Osteoblast (primary cell): Measurements from ENCODE around the gene ACSL3. TPM values are rescaled to one million over a fixed set of nuclear protein-coding genes. Genes with fewer than 3 reads are reported as not detected.

Experiments used
- DNase-seq: peaks from one replicate; pipeline ENCODE4 v3.0.0; 2011; ENCODE audit warnings: low spot score, mixed read lengths; ENCODE audit not compliant: insufficient read length; ENCODE audit errors: missing footprints
- H2AFZ ChIP-seq: 2 replicates; pipeline ENCODE4 v1.6.0; 2011; ENCODE audit warnings: mild to moderate bottlenecking, low read length
- H3K27ac ChIP-seq: 2 replicates; pipeline ENCODE4 v1.5.1; 2011; ENCODE audit warnings: mild to moderate bottlenecking, low read depth, low read length, moderate library complexity
- H3K27me3 ChIP-seq: 2 replicates; pipeline ENCODE4 v1.6.0; 2012; ENCODE audit warnings: mild to moderate bottlenecking, control low read depth, inconsistent platforms, low read length, moderate library complexity; ENCODE audit not compliant: insufficient read depth
- H3K36me3 ChIP-seq: 2 replicates; pipeline ENCODE4 v1.5.1; 2011; ENCODE audit warnings: mild to moderate bottlenecking, low read length, control low read depth, moderate library complexity; ENCODE audit not compliant: insufficient read depth
- H3K4me1 ChIP-seq: 2 replicates; pipeline ENCODE4 v1.5.1; 2011; ENCODE audit warnings: mild to moderate bottlenecking, low read length, control low read depth, moderate library complexity; ENCODE audit not compliant: insufficient read depth
- H3K4me2 ChIP-seq: 2 replicates; pipeline ENCODE4 v1.6.0; 2011; ENCODE audit warnings: mild to moderate bottlenecking, low read length; ENCODE audit not compliant: insufficient read depth
- H3K4me3 ChIP-seq: fragments of 200-600 bp; sonication (generic); 3 replicates; pipeline ENCODE4 v1.5.1; 2012; ENCODE audit warnings: mild to moderate bottlenecking, low read length, inconsistent platforms; ENCODE audit not compliant: insufficient read depth
- H3K79me2 ChIP-seq: 2 replicates; pipeline ENCODE4 v1.6.0; 2012; ENCODE audit warnings: mild to moderate bottlenecking, low read length, control low read depth, inconsistent platforms; ENCODE audit not compliant: insufficient read depth
- H3K9me3 ChIP-seq: 2 replicates; pipeline ENCODE4 v1.5.1; 2011; ENCODE audit warnings: low read depth, low read length, control low read depth
- H4K20me1 ChIP-seq: 2 replicates; pipeline ENCODE4 v1.6.0; 2012; ENCODE audit warnings: mild to moderate bottlenecking, low read length, control low read depth; ENCODE audit not compliant: insufficient read depth
- total RNA-seq: library from RNA; depleted of rRNA; stranded (reverse); fragments of >200 nt; gene quantifications from 2 replicates; pipeline ENCODE4 v1.2.3, GENCODE V29; 2012
- TF ChIP-seq, protein P1 (sequence below): IDR thresholded peaks from 2 replicates; pipeline ENCODE4 v1.5.1; 2011; ENCODE audit warnings: mild to moderate bottlenecking, low read depth, low read length, moderate library complexity; ENCODE audit errors: extremely low read depth

Gene ACSL3
- total RNA-seq, 1 donor, result 166 TPM

DNA sequence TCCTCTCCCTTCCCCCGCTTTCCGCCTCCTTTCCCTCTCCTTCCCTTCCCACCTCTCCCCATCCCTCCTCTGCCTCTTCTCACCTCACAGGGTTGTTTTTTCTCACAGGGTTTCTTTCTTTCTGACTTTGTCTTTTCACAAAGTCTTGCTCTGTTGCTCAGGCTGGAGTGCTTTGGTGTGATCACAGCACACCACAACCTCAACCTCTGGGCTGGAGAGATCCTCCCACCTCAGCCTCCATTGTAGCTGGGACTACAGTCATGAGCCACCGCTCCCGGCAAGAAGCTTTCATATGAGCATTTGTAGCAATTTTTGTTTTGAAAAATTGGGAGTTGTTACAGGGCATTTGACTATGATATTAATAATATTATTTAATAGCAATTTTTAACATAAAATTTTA lies 32.9 kb downstream of the ACSL3 start:
- no peak overlapping the region for H3K27ac ChIP-seq
- peaks cover 75% of the 10 kb centered on the region for H3K79me2 ChIP-seq
- H4K20me1 ChIP-seq, result peaks cover 20% of the 10 kb centered on the region
- no peak overlapping the region for H2AFZ ChIP-seq
- H3K36me3 ChIP-seq, result no peaks in the 10 kb centered on the region
- H3K4me2 ChIP-seq, result no peak overlapping the region
- no peaks in the 10 kb centered on the region for H3K9me3 ChIP-seq
- H3K4me3 ChIP-seq, result no peak overlapping the region
- no peak for DNase-seq
- no peaks in the 10 kb centered on the region for H3K27me3 ChIP-seq
- H3K4me1 ChIP-seq, result peaks cover 15% of the 10 kb centered on the region
- TF ChIP-seq, protein P1, sequence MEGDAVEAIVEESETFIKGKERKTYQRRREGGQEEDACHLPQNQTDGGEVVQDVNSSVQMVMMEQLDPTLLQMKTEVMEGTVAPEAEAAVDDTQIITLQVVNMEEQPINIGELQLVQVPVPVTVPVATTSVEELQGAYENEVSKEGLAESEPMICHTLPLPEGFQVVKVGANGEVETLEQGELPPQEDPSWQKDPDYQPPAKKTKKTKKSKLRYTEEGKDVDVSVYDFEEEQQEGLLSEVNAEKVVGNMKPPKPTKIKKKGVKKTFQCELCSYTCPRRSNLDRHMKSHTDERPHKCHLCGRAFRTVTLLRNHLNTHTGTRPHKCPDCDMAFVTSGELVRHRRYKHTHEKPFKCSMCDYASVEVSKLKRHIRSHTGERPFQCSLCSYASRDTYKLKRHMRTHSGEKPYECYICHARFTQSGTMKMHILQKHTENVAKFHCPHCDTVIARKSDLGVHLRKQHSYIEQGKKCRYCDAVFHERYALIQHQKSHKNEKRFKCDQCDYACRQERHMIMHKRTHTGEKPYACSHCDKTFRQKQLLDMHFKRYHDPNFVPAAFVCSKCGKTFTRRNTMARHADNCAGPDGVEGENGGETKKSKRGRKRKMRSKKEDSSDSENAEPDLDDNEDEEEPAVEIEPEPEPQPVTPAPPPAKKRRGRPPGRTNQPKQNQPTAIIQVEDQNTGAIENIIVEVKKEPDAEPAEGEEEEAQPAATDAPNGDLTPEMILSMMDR, result no peak

DNA sequence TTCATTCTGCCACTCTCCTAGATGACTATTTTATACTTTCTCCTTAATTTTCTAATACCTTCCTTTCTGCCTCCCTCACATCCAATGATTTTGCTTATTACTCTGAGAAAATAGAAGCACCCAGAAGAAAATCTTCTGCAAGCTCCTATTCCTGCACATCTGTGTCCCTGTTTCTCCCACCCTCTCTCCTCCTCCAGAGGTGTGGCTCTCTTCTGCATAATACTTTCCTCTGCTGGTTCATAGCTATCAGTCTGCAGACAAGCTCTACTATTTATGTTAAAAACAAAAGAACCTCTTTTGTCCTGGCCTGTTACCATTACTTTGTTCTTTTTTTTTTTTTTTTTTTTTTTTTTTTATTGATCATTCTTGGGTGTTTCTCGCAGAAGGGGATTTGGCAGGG lies 34.3 kb downstream of the ACSL3 start:
- H3K27me3 ChIP-seq, result no peaks in the 10 kb centered on the region
- no peak overlapping the region for H2AFZ ChIP-seq
- H3K4me3 ChIP-seq, result no peak overlapping the region
- no peak for DNase-seq
- H3K4me2 ChIP-seq, result no peak overlapping the region
- no peaks in the 10 kb centered on the region for H3K36me3 ChIP-seq
- H3K27ac ChIP-seq, result no peak overlapping the region
- TF ChIP-seq, protein P1, result no peak
- peaks cover 24% of the 10 kb centered on the region for H4K20me1 ChIP-seq
- H3K9me3 ChIP-seq, result no peaks in the 10 kb centered on the region
- peaks cover 15% of the 10 kb centered on the region for H3K4me1 ChIP-seq
- H3K79me2 ChIP-seq, result peaks cover 75% of the 10 kb centered on the region

DNA sequence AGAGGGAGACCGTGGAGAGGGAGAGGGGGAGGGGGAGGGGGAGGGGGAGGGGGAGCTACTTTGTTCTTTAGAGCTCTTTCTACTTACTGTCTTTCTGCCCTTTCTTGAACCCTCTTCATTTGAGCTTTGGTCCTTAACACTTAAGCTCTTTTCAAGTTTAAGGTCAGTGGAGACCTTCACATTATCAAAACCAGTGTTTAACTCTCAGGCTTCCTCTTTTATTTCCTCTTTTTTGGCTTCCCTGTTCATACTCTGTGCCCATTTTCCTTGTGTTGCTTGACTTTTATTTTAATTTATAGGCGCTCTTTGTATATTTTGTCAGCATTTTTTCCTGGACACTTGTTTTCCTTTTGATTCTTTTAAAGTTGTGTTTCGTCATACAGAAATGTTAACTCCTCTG lies 37.1 kb downstream of the ACSL3 start:
- Histone ChIP-seq H3K79me2 (peaks cover 73% of the 10 kb centered on the region), H3K4me3 (no peak overlapping the region), H3K27me3 (no peaks in the 10 kb centered on the region), H3K36me3 (no peaks in the 10 kb centered on the region), H2AFZ (no peak overlapping the region), H3K9me3 (no peaks in the 10 kb centered on the region), H3K4me1 (no peaks in the 10 kb centered on the region), H3K4me2 (no peak overlapping the region), H4K20me1 (peaks cover 9% of the 10 kb centered on the region), H3K27ac (no peak overlapping the region)
- DNase-seq, result no peak
- TF ChIP-seq, protein P1, result no peak

DNA sequence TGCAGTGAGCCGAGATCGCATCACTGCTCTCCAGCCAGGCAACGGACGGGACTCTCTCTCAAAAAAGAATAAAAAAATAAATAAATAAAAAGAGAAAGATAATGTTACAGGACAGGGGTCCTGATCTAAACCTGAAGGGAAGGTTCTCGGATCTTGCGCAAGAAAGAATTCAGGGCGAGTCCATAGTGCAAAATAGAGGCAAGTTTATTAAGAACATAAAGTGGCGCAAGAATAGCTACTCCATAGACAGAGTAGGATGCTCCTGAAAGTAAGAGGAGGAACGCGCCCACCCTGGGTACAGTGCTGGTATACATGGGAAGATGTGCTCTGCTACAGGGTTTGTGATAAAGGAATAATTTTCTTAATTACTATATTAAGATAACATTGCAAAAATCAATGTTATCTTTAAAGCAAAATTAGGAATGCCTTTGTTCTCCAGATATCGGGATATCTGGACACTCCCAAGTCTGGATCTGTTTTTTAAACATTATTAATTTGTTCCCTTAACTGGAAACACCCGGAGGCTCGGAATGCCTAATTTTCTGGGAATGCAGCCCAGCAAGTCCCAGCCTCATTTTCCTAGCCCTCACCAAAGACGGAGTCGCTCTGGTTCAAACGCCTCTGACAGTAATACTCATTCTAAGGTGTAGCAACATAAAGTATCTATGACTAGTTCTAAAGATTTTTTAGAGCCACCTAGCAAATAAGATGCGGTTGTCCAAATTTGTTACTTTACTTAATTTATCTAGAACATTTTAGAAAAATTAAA lies 38.8 kb downstream of the ACSL3 start:
- H3K9me3 ChIP-seq, result no peaks in the 10 kb centered on the region
- H3K79me2 ChIP-seq, result peaks cover 61% of the 10 kb centered on the region
- H2AFZ ChIP-seq, result no peak overlapping the region
- H3K27me3 ChIP-seq, result no peaks in the 10 kb centered on the region
- H3K27ac ChIP-seq, result no peak overlapping the region
- no peak for DNase-seq
- no peak overlapping the region for H3K4me2 ChIP-seq
- TF ChIP-seq, protein P1, result no peak
- no peaks in the 10 kb centered on the region for H3K36me3 ChIP-seq
- peaks cover 12% of the 10 kb centered on the region for H3K4me1 ChIP-seq
- peaks cover 12% of the 10 kb centered on the region for H4K20me1 ChIP-seq
- no peak overlapping the region for H3K4me3 ChIP-seq
